Prostate gland (tissue), 2 donors: ENCODE data around the gene CLEC14A.

ENCODE experiments used
- CTCF ChIP-seq, 4 experiments: fragments of 200-600 bp in 2 of 4; fragments of 450-650 bp in 2 of 4; sonication (generic) in 2 of 4; IDR thresholded peaks; 1 replicate in 3 of 4; 2 replicates in 1 of 4; pipeline ENCODE4 v1.5.1; 2016 to 2019; ENCODE audit warnings: antibody characterized with exemption in 4 of 4, mild to moderate bottlenecking in 2 of 4, moderate library complexity in 2 of 4
- POLR2A ChIP-seq: fragments of 450-650 bp; IDR thresholded peaks from one replicate; pipeline ENCODE4 v1.6.1; 2016; ENCODE audit warnings: antibody characterized with exemption, mild to moderate bottlenecking
- POLR2AphosphoS5 ChIP-seq: sonication (generic); formaldehyde crosslinking; IDR thresholded peaks from one replicate; pipeline ENCODE4 v1.6.1; 2017; ENCODE audit warnings: antibody characterized with exemption

DNA sequence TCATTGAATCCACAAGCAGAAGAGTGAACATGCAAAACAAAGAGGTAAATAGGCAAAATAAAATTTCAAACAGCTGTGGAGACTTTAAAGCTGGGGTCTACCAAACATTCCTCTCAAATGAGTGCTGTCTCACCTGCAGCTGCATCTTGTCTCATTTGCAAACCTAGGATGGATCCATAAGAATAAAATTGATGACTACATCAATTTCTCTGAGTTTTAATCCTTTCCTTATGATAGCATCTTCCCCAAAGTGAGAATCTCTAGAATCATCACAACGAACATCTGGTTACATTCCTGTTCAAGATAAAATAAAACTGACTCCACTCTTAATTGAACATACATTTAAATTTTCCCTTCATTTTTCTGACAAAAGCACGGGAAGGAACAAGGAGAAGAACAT is 29.9 kb downstream of the CLEC14A start:
- no peak for TF ChIP-seq POLR2A
- TF ChIP-seq CTCF (IDR thresholded peaks at IDR 0.05) = no peak
- TF ChIP-seq POLR2AphosphoS5 = no peak
